CD4-positive, alpha-beta T cell treated with Interleukin-4 for 1 hour (primary cell): Measurements from ENCODE around the gene C6.
"Not testable (repeated sequence)": the region's sequence is repeated elsewhere in the genome, so short reads cannot be mapped to it uniquely, and the experiment has no call there.

Source experiments
- DNase-seq, 2 donors: peaks; one replicate each; pipeline ENCODE4 v3.0.0-alpha.2; 2020 to 2022

Gene C6

GRCh38 chr5:41213340-41213739 lies at the start of gene C6:
Gene C6, minus strand, starts transcription at chr5:41213532. Its CDS starts 10,302 bp downstream, at chr5:41203230.
- DNase-seq, result no peak

GRCh38 chr5:41256400-41256799 lies 43.1 kb upstream of the C6 start:
- no peak for DNase-seq

GRCh38 chr5:41253109-41253508 lies 39.8 kb upstream of the C6 start:
- no peak for DNase-seq

DNA sequence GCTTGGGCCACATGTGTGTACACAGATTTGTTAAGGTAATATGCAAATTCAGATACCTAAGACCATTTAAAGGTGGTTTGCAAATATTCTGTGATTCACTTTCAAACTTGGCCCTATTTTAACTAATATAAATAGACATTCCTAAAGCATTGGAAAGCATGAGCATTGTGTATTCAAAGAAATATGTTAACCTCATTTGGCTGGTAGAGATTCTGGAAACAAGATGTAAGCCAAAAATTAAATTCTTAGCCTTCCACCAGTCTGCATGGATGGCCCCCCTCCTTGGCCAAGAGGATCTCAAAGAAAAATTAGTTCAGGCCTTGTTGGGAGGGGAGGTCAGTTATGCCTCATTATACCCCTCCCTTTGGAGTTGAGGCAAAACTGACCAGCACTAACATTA lies 38.7 kb upstream of the C6 start:
- no peak for DNase-seq

- DNase-seq, result no peak
Measured at GRCh38 chr5:41250351-41250987, 37.1 kb upstream of the C6 start.

DNA sequence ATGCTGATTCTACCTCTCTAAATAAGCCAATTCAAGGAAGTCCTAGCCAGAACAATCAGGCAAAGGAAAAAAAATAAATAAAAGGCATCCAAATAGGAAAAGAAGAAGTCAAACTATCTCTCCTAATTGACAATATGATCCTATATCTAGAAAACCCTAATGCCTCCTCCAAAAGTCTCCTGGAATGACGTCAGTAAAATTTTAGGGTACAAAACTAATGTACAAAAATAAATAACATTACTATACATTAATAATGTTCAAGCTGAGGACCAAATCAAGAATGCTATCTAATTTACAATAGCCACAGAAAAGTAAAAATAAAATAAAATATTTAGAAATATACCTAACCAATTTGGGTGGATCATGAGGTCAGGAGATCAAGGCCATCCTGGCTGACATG lies 33.8 kb upstream of the C6 start:
- no peak for DNase-seq

DNA sequence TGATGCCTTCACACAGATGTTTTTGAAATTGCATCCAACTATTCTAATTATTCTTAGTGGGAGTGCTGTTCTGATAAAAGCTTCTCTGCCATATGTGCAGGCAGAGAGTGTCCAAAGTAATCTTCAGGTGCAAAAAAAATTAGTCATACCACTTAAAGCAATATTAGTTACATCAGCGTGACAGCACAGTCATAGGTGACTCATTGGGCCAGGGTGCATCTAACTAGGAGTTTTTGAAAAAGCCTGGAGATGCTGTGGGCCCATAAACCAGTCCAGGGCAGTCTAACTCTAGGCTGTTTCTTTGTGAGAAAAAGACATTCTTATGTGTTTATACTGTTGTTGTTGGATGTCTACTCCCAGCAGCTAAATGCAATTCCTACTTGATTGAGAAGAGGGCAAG lies 33.0 kb upstream of the C6 start:
- DNase-seq, result no peak

DNA sequence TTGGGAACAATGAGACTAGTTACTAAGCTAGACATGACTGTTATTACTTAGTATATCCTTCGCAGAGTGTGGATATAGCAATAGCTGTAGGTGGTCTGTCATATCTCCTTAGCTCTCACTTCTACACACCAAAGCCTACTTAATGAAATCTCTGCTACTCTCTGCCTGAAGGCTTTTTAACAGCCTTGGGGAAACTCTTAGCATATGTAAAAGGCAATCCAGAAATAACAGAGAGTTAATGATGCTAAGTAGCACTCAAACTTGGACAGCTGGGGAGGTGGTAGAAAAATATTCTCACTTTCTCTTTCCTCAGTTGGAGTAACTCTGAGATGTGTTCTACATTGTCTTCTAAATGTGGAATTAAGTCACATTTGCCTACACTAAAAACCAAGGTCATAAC lies 30.2 kb upstream of the C6 start:
- DNase-seq, result no peak

DNA sequence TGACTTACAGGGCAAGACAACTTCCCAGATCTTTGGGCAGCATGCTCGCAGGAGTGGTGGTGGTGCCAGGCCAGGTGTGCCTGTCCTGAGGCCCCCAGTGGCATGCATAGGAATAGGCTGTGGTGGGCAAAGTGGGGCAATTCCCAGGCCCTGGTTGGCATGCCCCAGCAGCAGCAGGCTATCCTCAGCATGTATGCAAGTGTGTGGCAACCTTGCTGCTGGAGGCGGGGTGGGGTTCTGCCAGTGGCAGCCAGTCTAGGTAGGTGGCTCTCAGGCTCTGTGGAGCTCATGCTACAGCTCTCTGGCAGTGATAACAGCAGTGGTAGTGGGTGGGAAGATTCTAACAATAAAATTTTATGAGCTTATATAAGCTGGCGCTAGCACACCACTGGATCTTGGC lies 27.7 kb upstream of the C6 start:
- no peak for DNase-seq

- no peak for DNase-seq
Measured at GRCh38 chr5:41240390-41240789, 27.1 kb upstream of the C6 start.

DNA sequence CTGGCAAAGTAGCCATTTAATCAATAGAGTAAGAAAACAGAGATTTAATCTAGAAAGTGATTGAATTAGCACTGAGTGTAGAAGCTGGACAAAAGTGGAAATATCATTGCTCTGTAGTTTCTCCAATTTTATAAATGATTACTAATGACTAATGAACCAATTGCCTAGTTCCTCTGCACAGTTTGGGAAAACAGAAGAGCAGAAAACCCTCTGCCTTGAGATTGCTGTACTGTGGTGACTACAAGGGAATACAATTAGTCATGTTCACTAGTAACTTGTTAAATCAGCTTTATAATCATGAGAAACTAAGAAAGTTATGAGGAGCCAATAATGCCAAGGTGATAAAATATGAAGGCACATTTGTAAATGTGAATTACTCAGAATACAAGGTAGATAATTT lies 21.1 kb upstream of the C6 start:
- no peak for DNase-seq

DNA sequence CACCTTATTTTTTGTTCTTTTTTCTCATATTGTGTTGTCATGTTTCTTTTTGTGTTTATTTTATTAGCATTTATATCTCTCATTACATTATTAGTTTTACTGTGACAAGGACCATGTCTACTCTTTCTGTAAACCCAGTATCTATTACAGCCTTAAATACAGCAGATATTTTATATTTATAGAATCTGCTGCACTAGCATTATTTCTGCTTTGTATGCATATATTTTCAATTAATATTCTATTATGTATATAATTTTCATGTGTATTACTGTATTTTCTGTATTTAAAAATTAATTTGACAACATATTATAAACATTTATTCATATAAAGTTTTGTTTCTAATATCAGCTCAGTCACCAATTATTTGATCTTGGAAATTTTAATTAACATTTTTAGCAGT lies 19.5 kb upstream of the C6 start:
- DNase-seq, result no peak

- not testable (repeated sequence) for DNase-seq
Measured at GRCh38 chr5:41230276-41230675, 16.9 kb upstream of the C6 start.

GRCh38 chr5:41223962-41224361 lies 10.6 kb upstream of the C6 start:
- no peak for DNase-seq

DNA sequence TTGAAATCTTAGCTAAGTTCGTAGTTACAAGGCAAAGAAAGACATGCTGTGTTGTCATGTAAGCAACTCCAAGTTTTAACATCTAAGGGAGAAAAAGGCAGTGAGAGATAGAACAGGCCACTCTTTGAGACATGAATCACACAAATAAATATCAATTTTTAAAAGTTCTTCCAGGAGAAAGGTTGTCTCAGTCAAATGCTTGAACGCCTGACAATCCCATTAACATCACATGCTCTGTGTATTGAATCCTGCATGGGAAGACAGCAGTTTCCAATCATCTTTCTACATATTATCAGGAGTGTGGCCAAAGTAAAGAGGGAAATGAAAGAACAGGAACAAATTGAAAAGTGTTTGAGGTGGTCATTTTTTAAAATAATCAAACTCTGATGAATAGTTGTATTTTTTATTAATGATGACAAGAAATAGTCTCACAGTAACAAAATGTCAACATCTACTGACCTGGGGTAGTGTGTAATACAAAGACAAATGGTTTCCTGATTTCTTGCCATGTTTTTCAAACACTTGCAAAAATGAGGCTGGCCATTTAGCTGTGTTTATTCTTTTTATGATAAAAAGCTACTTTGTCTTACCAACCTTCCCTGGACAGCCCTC lies 6.4 kb upstream of the C6 start:
- DNase-seq, result no peak

GRCh38 chr5:41218929-41219657 lies 5.8 kb upstream of the C6 start:
- no peak for DNase-seq

- DNase-seq, result no peak
Measured at GRCh38 chr5:41214182-41214581, 850 bp upstream of the C6 start.

DNA sequence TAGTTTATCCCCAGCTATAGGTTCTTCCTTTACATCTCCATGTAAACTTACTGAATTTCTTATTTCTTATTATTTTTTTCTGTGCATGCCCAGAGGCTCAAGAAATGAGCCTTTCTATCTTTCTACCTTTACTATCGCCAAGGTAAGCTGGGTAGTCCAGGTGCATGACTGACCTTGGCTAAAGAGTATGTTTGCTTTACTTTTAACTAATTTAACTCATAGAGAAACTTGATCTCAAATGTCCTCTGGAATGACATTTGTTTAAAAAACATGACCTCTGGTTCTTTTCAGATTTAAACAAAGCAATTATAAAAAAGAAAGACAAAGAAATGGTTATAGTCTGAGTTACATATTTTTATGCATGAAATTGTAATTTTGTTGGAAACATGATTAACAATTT lies 397 bp downstream of the C6 start:
- DNase-seq, result no peak

- no peak for DNase-seq
Measured at GRCh38 chr5:41211417-41211816, 1.9 kb downstream of the C6 start.

GRCh38 chr5:41205475-41205874 lies 7.9 kb downstream of the C6 start:
- not testable (repeated sequence) for DNase-seq

- no peak for DNase-seq
Measured at GRCh38 chr5:41203033-41203432, 10.3 kb downstream of the C6 start.

DNA sequence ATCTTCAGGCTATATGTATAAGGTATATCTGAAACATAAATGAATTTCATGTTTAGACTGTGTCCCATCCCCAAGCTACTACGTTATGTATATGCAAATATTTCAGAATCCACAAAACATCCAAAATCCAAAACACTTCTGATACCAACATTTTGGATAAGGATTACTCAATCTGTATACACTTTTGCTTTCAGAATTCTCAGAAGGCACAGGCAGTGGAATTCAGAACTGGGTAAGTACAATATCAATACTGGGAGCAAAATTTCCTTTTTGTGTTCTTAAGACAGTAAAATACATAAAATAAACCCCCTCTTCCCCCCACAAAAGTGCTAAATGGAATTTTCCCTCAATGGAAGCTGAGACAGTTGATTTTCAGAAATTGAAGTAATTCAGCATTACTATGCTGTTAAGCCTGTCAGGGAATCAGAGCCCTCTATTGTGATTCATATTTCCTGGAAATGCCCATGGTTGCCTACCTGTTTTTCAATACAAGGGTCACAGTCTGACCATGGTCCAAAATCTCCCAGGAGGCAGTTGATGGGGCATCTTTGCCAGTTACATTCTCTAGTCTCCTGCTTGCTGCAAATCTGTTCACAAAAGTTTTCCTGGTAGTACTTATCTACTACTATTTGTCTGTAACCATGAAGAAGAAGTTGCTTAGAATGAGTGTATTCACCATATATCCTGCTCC lies 12.1 kb downstream of the C6 start:
- DNase-seq, result no peak

DNA sequence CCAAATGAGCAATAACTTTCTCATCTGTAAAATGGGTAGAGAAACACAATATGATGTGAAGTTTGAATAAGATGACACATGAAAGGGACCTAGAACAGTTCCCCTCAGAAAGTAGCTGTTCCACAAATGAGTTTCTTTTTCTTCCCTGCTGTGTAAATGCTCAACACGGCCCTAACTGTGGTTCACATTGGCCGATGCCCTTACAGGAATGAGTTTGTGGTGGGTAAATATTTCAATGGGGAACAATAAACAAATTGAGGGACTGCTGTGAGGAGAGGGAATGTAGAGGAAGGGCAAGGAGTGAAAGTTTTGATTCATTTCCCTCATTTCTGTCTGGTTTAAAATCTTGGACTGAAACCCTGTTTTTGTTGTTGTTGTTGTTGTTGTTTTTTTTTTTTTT lies 12.8 kb downstream of the C6 start:
- DNase-seq, result no peak

DNA sequence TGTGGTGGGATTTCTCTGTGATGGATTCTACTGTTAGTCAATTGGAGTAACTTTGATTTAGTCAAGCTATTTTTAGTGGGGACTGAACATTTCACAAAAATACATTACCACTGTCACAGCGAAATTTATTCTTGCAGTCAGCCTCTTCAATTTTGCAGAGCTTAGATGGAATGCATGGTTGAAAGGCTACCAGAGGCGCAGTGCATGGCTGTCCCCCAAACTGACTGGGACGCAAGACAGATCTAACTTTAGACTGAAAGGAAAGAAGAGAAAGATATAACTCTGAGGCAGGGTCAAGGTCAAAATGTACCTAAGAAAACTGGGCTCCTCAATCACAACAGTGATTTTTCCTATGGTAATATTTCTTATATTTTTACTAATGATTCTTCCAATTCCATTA lies 13.7 kb downstream of the C6 start:
- no peak for DNase-seq
